ENCODE measurements around the gene SHKBP1. TPM values are rescaled to one million over a fixed set of nuclear protein-coding genes. Genes with fewer than 3 reads are reported as not detected.

SHKBP1 gene
- total and polyA plus RNA-seq, 2 of the 13 experiments (the other 11 are each of a cell fraction or from before 2014, with no cell fraction given): 16.2 to 17.4 TPM

DNA sequence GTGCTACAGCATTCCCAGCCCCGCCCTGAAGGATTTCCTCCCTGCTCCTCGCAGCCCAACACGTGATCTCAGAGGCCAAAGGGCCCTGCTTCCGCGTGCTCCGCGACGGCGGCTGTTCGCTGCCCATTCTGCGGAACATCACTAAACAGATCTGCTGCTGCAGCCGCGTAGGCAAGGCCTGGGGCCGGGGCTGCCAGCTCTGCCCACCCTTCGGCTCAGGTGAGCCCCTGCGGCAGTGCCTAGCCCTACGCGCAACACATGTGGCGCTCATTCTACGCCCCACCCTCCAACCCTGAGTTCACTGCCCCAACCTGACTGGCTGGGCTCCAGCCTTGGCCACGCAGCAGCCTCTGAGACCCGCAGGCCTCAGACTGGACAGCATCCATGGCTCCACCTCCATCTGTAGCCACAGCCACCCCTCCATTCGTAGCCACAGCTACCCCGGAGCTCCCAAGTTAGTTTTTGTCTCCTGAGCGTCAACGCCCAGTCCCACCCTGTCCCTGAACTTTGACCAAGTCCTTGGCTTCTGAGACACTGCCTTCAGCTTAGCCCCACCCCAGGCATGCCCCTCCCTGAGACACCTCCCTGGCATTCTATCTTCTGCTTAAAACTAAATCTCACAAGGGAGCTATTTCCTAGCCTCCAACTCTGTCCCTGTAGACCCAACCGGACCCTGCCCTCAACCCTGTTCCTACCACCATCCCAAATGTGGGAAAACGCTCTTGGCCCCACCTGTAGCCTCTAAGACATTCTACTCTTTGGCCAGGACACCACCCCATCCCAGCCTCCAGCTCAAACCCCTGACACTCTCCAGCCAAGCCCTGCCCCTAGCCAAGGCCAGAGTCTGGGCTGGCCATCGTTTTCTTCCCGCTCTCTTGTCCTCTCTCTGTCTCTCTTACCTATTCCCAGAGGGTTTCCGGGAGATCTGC, 30.9 kb downstream of the SHKBP1 start (continued):
- TF ChIP-seq CBX1 (IDR thresholded peaks at IDR 0.05; ENCODE audit: low read depth): no peak
- TF ChIP-seq PTBP1 (IDR thresholded peaks at IDR 0.05; ENCODE audit: low read depth, low read length, poor library complexity, severe bottlenecking): no peak
- no peak for TF ChIP-seq DR1 (CRISPR knock-in tag; IDR thresholded peaks at IDR 0.05)
- TF ChIP-seq, protein P1, sequence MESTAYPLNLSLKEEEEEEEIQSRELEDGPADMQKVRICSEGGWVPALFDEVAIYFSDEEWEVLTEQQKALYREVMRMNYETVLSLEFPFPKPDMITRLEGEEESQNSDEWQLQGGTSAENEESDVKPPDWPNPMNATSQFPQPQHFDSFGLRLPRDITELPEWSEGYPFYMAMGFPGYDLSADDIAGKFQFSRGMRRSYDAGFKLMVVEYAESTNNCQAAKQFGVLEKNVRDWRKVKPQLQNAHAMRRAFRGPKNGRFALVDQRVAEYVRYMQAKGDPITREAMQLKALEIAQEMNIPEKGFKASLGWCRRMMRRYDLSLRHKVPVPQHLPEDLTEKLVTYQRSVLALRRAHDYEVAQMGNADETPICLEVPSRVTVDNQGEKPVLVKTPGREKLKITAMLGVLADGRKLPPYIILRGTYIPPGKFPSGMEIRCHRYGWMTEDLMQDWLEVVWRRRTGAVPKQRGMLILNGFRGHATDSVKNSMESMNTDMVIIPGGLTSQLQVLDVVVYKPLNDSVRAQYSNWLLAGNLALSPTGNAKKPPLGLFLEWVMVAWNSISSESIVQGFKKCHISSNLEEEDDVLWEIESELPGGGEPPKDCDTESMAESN (CRISPR knock-in tag; conservative IDR thresholded peaks at IDR 0.05): peak; percentile 67; the same call in 1 of the 2 replicates
- 0 out of 2 replicates have a peak, but pooled peaks have one; percentile 45 for TF ChIP-seq ZNF232 (CRISPR knock-in tag; IDR thresholded peaks at IDR 0.05; ENCODE audit: borderline replicate concordance)
- TF ChIP-seq ZFP1 (CRISPR knock-in tag; IDR thresholded peaks at IDR 0.05): no peak
- peak; percentile 57; the same call in 1 of the 2 replicates for TF ChIP-seq ZNF558 (CRISPR knock-in tag; IDR thresholded peaks at IDR 0.05; ENCODE audit: borderline replicate concordance)
- TF ChIP-seq ATF7-NPFF (CRISPR knock-in tag; IDR thresholded peaks at IDR 0.05; ENCODE audit: low read depth): peak; percentile 57; the same call in 1 of the 2 replicates
- TF ChIP-seq, protein P2, sequence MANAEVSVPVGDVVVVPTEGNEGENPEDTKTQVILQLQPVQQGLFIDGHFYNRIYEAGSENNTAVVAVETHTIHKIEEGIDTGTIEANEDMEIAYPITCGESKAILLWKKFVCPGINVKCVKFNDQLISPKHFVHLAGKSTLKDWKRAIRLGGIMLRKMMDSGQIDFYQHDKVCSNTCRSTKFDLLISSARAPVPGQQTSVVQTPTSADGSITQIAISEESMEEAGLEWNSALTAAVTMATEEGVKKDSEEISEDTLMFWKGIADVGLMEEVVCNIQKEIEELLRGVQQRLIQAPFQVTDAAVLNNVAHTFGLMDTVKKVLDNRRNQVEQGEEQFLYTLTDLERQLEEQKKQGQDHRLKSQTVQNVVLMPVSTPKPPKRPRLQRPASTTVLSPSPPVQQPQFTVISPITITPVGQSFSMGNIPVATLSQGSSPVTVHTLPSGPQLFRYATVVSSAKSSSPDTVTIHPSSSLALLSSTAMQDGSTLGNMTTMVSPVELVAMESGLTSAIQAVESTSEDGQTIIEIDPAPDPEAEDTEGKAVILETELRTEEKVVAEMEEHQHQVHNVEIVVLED (CRISPR knock-in tag; IDR thresholded peaks at IDR 0.05; ENCODE audit: borderline replicate concordance): no peak
- no peak for TF ChIP-seq ZSCAN9 (CRISPR knock-in tag; IDR thresholded peaks at IDR 0.05; ENCODE audit: borderline replicate concordance)
- TF ChIP-seq TAF1 (CRISPR knock-in tag; IDR thresholded peaks at IDR 0.05): no peak
- TF ChIP-seq ERF (CRISPR knock-in tag; IDR thresholded peaks at IDR 0.05): peak; percentile 61; the same call in 1 of the 2 replicates
- TF ChIP-seq NFE2 (CRISPR knock-in tag; IDR thresholded peaks at IDR 0.05): no peak
- TF ChIP-seq NR2F1 (CRISPR knock-in tag; IDR thresholded peaks at IDR 0.05): 0 out of 4 replicates have a peak, but pooled peaks of 1 of the 2 experiments have one; percentile 22
- TF ChIP-seq, protein P3, sequence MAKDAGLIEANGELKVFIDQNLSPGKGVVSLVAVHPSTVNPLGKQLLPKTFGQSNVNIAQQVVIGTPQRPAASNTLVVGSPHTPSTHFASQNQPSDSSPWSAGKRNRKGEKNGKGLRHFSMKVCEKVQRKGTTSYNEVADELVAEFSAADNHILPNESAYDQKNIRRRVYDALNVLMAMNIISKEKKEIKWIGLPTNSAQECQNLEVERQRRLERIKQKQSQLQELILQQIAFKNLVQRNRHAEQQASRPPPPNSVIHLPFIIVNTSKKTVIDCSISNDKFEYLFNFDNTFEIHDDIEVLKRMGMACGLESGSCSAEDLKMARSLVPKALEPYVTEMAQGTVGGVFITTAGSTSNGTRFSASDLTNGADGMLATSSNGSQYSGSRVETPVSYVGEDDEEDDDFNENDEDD (CRISPR knock-in tag; IDR thresholded peaks at IDR 0.05; ENCODE audit: borderline replicate concordance): peak; percentile 92; the same call in 1 of the 2 replicates
